ENCODE measurements around the gene TIMP3.

The TIMP3 gene

GRCh38 chr22:32786027-32786418, 15.5 kb upstream of the TIMP3 start:
- DNase-seq, result no peak

GRCh38 chr22:32788904-32789624, 12.4 kb upstream of the TIMP3 start:
- peak in 1 of 14 donors; percentile 4 for DNase-seq

- DNase-seq, result no peak
Observed at GRCh38 chr22:32789797-32790620, 11.5 kb upstream of the TIMP3 start.

GRCh38 chr22:32791056-32791455, 10.4 kb upstream of the TIMP3 start:
- DNase-seq, result no peak

- no peak for DNase-seq
Observed at GRCh38 chr22:32791485-32791884, 10.0 kb upstream of the TIMP3 start.

- DNase-seq, result no peak
Observed at GRCh38 chr22:32793589-32793988, 7.9 kb upstream of the TIMP3 start.

- DNase-seq, result peak in 3 of 14 donors; percentile 9 to 34 (median 31)
Observed at GRCh38 chr22:32794449-32795213, 6.9 kb upstream of the TIMP3 start.

GRCh38 chr22:32795214-32795596, 6.3 kb upstream of the TIMP3 start:
- no peak for DNase-seq

GRCh38 chr22:32796865-32797573, 4.5 kb upstream of the TIMP3 start:
- peak in 11 of 14 donors; percentile 29 to 76 (median 59) for DNase-seq

- no peak for DNase-seq
Observed at GRCh38 chr22:32799496-32799895, 2.0 kb upstream of the TIMP3 start.

GRCh38 chr22:32800158-32800882, 1.2 kb upstream of the TIMP3 start:
- no peak for DNase-seq

- no peak for DNase-seq
Observed at GRCh38 chr22:32800994-32801536, 440 bp upstream of the TIMP3 start.

- peak in 1 of 14 donors; percentile 13 for DNase-seq
Observed at GRCh38 chr22:32802237-32802765, 796 bp downstream of the TIMP3 start.

- peak in 1 of 14 donors; percentile 17 for DNase-seq
Observed at GRCh38 chr22:32803020-32803737, 1.7 kb downstream of the TIMP3 start.

GRCh38 chr22:32803738-32804435, 2.4 kb downstream of the TIMP3 start:
- no peak for DNase-seq

- DNase-seq, result peak in 2 of 14 donors; percentile 12 to 23
Observed at GRCh38 chr22:32804531-32805360, 3.2 kb downstream of the TIMP3 start.

GRCh38 chr22:32805361-32805881, 3.9 kb downstream of the TIMP3 start:
- no peak for DNase-seq

GRCh38 chr22:32806296-32806695, 4.8 kb downstream of the TIMP3 start:
- DNase-seq, result no peak

All from C1 segment of cervical spinal cord (tissue), 14 donors.